GM12875 (cell line): ENCODE data around the gene EMP1.
"Not testable (repeated sequence)": the region's sequence is repeated elsewhere in the genome, so short reads cannot be mapped to it uniquely, and the experiment has no call there.

ENCODE experiments used
- H3K4me3 ChIP-seq: one replicate; pipeline ENCODE4 v1.5.1; 2011; ENCODE audit warnings: low read depth, low read length, control low read depth
- CTCF ChIP-seq: IDR thresholded peaks from 2 replicates; pipeline ENCODE4 v1.5.1; 2011; ENCODE audit warnings: low read depth, mild to moderate bottlenecking, control low read depth, inconsistent platforms, low read length, moderate library complexity, borderline replicate concordance; ENCODE audit not compliant: insufficient read depth

EMP1 gene

DNA sequence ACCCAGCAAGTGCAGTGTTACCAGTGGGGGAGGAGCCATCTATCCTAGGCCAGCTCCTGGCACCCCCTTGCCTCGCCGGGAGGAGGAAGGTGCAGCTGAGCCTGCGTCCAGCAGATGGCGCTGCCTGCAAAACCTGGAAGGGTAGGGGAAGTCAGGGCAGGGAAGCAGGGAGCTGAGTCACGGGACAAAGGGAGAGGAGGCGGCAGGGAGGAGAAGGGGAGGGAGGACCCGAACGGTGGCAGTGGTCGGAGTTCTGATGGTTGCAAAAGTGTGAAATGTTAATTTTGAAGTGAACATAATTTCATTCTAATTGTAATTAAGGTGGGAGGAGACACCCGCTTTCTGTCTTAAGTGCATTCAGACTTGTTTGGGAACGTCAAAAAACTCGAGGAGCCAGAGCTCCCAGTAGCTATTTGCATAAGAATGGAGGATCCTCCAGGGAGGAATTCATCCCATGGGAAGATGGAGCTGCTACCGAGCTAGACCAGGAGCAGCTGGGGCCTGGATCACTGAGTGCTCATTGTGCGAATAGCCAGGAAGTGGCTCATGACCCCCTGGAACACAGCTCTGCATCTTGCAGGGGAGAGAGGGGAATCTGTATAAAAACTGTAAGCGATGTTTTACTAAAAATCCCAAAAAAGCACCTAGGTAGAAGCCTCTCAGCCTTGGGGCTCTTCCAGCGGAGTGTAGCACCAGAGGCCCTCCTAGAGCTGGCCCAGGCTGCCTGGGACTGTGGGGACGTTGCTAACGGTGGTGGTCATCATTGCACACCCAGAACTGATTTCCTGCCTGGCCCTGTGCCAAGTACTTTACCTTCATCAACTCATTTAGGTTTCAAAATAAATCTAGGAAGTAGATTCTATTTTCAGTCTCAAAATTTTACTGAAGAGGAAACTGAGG, 59.5 kb downstream of the EMP1 start:
- TF ChIP-seq CTCF: peak; percentile 97
- H3K4me3 ChIP-seq: no peak overlapping the region

GRCh38 chr12:13256692-13257045, 60.1 kb downstream of the EMP1 start:
- TF ChIP-seq CTCF: no peak
- no peak overlapping the region for H3K4me3 ChIP-seq

GRCh38 chr12:13257356-13257875, 60.9 kb downstream of the EMP1 start:
- no peak overlapping the region for H3K4me3 ChIP-seq
- TF ChIP-seq CTCF: no peak

- H3K4me3 ChIP-seq: no peak overlapping the region
- TF ChIP-seq CTCF: no peak
Observed at GRCh38 chr12:13258197-13258596, 61.7 kb downstream of the EMP1 start.

GRCh38 chr12:13258717-13259119, 62.2 kb downstream of the EMP1 start:
- TF ChIP-seq CTCF: no peak
- no peak overlapping the region for H3K4me3 ChIP-seq

- H3K4me3 ChIP-seq: not testable (repeated sequence)
Observed at GRCh38 chr12:13259625-13260024, 63.1 kb downstream of the EMP1 start.

GRCh38 chr12:13267826-13268225, 71.3 kb downstream of the EMP1 start:
- not testable (repeated sequence) for H3K4me3 ChIP-seq

DNA sequence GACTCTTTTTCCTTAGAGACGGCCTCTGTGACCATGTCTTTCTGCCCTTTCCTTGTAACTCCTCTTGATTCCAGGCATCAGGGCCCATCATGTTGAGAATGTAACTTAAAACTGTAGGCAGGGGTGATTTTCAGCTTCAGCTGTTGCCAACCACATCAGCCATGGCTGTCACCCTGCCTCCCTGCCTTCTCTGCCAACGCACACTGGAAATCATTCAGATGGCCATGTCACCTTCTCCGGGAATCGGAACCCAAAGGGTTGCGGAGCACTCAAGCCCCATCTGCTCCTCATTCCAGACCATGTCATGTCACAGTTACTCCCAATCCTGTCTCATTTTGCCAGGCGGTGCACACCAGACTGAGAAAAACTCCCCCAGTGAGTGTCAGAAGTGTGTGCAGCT, 72.1 kb downstream of the EMP1 start:
- TF ChIP-seq CTCF: no peak
- no peak overlapping the region for H3K4me3 ChIP-seq
